UCSD-AML1 (cell line): Measurements from ENCODE around the gene CPLX1.

Source experiments
- DNase-seq: peaks from one replicate; lab custom pipeline; 2025; ENCODE audit not compliant: unreplicated experiment; lab: John Stamatoyannopoulos, UW

Gene CPLX1

GRCh38 chr4:833731-834367 is 7.9 kb upstream of the CPLX1 start:
- peak; percentile 41 for DNase-seq

GRCh38 chr4:833156-833555 is 7.2 kb upstream of the CPLX1 start:
- DNase-seq = peak; percentile 76

DNA sequence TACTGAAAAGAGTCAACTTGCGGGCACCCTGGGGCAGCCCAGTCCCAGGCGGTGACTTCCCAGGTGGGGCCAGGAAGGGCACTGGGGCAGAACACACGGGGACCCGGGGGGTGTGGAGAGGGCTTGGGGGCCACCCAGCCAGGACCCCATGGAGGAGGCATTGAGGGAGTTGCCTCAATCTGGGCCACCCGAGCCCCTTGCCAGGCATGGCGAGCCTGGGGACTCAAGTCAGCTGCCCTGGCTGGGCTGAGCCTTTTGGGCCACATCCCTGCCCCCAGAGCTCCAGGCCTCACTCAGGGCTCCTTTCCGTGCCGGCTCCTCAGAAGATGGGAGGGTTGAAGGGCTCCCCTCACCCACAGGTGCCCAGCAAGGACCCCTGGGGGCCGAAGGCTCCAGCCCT is 6.6 kb upstream of the CPLX1 start:
- no peak for DNase-seq

DNA sequence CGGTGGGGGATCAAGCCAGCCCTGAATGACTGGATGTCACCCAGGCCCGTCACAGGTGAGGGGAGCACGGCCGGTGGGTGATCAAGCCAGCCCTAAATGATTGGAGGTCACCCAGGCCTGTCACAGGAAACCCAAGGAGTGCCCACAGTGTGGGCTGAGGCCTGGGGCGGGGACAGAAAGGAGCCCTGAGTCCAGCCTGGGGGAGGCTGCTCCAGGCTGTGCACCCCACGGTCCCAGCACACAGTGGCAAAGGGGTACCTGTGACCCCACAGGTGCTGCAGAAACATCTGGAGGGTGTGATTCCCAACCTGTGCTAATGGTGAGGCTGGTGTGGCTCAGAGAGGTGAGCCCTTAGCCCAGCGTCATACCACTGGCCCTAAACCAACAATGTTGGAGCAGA is 6.2 kb upstream of the CPLX1 start:
- DNase-seq = no peak

- DNase-seq = no peak
Measured at GRCh38 chr4:831483-831805, 5.5 kb upstream of the CPLX1 start.

DNA sequence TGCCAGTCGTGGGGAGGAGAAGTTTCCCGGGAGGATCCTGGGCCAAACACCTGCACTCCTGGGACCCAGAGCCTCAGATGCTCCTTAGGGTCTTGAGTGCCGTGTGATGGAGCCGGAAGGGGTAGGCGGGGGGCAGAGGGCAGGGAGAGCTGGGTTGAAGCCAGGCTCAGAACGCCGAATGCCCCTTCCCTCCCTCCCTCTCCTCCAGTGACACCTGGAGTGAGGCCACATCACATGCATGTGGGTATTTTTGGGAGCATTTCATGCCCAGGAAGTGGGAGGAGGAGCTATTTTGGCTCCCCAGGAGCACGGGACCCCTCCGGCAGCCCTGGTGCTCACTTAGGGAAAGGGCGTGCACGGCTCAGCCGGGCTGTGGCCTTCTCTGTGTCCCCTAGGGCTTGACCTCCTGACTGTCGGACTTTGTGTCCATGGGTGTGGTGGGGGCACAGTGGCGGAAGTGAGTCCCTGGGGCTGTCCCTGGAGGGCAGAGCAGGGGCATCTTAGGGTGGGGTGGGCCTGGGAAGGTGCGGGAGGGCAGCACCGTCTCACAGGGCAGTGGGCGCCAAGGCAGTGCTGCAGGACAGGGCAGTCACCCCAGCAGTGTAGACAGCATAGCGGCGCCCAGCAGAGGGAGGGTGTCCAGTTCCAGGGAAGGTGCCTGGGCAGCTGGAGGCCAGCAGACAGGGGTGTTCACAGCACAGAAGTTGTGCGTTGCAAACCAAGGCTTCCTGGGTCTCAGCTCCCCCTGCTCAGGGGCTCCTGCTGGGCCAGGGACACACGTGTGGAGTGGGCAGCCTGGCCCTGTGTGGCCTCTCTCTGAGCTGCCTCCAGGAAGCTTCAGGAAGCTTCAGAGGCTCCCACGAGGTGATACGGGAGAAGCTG is 4.9 kb upstream of the CPLX1 start:
- no peak for DNase-seq

GRCh38 chr4:829761-830600 is 4.1 kb upstream of the CPLX1 start:
- no peak for DNase-seq

GRCh38 chr4:829291-829690 is 3.4 kb upstream of the CPLX1 start:
- DNase-seq = no peak

DNA sequence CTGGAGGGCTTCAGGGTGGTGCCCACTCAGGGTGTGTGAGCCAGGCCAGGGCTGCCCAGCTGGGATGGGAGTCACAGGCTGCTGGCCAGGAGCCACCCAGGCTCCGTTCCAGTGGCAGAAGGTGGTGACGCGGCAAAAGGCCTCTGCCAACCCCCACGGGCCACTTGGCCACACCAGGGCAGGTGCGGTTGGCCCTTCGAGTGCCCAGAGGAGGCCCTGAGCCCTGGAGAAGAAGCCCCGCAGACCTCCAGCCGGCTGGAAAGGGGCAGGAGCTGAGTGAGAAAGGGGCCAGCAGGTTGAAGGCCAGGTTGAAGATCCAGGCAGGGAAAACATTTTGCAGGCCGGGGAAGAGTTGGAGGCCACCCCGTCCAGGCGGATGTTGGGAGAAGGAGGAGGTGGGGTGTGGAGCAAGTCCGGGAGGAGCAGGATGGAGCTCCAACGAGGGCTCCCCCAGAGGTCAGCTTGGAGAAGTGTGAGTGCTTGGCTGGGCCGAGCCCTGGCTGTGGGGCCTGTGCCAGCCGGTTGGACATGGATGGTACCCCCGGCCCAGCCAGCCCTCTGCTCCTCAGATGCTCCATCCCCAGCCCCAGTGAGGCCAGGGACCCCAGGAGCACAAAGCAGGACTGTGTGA is 2.8 kb upstream of the CPLX1 start:
- DNase-seq = no peak

DNA sequence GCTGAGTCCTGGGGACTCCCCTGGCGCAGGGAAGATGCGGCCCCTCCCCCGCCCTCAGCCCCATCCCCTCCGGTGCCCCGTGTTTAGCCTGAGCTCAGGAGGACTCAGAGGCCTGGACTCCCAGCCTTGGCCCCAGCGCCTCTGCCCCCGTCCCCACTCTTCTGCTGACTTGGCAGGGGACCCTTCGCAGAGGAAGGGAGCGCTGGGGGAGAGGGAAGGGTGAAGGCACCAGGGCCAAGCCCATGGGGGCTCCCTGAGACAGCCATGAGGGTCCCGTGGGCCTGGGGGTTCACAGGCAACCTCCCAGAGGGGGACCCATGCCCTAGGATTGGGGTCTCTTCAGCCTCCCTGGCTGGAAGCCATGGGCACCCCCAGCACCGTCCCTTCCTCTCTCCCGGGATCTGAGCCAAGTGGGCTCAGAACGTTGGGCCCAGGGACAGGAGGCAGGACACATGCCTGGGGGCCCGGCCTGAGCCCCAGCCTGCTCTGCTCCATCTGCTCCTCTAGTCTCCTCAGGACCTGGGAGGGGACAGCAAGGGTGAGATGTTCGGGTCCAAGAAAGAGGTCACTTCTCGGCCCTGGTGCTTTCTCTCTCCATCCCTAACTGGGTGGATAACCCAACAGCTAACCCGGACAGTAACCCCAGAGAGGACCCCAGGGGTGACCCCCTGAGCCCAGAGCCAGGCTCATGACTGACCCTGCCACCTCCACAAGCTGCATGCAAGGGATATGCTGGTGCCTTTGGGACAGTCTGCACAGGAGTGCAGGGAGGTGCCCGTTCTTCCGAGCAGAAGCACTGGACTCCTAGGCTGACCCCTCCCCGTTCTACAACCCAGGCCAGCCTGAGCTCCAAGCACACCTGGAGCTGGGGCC is 1.5 kb upstream of the CPLX1 start:
- no peak for DNase-seq

- no peak for DNase-seq
Measured at GRCh38 chr4:826508-827208, 729 bp upstream of the CPLX1 start.

DNA sequence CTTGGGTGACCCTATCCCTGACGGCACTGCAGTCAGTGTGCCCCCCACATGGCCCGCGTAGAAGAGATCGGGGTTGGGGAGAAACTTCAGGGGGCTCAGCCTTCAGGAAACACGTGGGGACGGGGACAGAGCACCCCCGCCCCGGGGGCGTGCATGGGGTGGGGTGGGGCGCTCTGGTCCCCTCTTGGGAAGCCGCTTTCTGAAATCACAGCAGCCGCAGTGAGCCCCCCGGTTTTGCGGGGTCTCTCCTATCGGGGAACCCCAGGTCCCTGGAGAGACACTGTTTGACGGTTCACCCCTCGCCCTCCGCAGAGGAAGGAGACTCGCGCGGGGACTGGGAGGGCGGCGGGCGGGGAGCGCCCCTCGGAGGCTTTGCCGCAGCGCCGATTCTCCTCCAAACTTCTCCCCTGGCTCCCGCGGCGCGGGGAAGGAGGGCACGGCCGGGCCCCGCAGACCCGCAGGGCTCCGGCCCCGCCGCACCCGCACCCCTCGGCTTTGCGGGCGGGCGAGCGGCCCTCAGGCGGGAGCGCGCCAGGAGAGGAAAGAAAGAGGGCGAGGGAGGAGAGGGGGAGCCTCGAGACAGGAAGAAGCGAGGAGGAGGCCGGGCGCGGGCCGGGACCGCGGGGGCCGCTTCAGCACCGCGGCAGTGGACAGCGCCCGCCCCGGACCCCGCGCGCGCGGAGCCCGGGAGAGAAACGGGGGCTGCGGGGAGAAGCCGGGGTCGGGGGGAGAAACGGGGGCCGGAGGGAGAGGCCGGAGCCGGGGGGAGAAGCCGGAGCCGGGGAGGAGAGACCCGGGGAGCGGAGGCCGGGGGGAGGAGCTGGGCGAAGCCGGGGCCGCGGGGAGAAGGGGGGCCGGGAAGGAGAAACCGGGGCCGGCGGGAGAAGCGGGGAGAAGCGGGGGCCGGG is 612 bp downstream of the CPLX1 start:
- no peak for DNase-seq

DNA sequence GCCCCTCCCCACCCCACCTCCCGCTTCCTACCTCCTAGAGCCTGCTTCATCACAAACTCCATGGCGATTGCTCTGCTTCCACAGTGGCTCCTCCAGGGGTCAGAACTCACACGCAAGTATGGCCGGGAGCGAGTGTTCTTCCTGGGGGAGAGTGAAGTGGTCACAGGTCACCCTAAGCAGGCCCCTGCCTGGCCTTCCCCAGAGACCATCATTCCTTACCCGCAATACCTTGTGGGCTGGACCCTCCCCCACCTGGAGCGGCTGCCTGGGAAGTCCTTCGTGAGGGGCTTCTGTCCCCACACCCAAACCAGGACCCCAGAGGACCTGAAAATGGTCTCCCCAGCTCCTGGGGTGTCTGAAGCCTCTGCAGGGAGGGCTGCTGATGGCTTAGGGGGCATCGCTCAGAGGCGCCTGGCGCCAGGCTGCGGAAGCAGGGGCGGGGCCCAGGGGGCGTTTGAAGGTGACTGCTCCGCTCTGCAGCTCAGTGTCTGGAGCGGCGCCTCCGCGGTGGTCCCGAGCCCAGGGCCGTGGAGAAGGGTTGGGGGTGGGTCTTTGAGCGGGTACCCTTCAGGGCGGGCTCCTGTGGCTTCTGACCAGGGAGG is 1.4 kb downstream of the CPLX1 start:
- DNase-seq = no peak

DNA sequence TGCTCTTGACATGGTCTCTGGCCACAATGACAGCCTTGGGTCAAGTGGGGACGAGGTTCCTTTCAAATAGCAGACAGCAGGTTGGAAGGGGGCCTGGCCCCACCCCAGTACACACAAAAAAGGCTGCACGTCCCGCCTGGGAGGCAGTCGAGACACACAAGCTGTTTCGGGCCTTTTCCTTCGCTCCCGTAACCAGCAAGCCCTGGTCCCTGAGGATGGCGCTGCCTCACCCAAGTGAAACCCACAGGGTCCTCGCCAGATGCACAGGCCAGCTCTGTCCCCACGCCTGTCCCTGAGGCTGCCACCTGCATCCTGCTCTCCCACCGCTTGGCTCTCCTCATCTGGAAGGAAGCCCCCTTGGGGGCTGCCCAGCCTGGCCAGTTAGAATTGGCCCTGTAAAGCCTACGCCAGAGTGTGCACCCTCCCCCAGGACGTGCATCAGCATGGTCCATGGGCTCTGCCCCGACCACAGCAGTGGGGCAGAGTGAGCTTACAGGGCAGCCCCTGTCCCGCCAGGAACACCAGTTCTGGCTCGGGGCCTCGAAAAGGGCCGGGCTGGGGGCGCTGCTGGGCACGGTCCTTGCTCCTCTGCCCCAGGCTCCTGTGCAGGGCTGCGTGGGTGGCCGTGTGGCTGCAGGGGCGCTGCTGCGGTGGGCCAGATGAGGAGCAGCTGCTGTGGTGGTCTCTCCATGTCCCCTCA is 2.0 kb downstream of the CPLX1 start:
- no peak for DNase-seq

DNA sequence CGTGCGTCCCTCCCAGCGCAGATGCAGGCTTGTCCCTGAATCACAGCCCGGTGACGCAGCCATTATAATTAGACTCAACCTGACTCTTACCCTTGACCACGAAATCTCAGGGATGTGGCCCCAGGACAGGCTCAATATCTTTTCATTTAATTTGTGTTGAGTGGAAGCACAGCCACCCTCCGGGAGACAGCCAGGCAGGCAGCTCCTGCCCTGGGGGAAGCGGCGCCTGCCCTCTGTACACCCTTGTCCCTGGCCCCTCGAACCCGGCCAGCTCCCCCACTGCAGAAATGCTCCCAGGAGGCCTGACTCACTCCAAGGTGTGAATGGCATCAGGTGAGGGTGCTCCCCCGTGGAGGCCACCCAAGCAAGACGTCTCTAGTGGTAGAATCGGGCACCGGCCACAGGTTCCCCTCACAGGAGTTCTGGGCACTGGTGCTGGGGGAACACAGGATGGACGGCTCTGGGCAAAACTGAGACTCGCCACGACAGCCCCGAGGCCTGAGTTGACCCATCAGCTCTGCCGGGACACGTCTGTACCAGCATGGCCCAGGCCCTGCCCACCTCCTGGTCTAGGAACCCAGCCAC is 2.7 kb downstream of the CPLX1 start:
- no peak for DNase-seq

DNA sequence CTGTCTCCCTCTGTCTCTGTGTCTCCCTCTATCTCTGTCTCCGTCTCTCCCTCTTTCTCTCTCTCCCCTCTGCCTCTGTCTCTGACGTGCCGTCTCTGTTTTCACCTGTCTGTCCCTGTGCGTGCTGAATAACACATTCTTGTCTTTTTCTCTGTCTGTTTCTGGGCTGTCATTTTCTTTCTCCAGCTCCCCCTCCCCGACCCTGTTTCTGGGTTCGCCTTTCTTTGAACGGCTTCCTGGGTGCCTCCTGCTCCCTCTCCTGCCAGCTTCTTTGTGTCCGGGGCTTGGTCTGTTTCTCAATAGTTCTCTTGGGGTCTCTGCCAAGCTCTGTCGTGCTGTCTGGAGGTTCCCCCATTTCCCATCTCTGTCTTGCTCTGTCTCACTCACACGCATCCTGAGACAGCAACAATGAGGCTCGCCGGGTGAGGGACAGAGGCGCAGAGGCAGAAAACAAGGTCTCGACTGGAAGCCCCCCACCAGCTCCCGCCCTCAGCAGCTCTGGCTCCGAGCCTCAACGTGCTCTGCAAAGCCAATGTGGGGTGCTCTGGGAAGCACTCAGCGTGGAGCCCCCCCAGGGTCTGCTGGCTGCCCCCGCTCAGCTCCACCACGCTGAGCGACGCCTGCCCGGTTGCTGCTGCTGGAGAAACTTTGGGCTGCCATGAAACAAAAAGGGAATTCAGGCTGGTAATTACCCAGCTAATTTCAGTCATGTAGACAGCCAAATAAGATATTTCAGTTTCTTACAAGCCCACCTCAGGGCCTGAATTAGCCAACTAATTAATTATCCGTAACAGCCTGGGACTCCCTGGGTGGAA is 3.4 kb downstream of the CPLX1 start:
- no peak for DNase-seq

- DNase-seq = no peak
Measured at GRCh38 chr4:821631-822030, 4.3 kb downstream of the CPLX1 start.
